CD4-positive, alpha-beta T cell treated with Interleukin-4 for 4 hours (primary cell): ENCODE measurements around the gene CLEC3B.

ENCODE experiments used
- DNase-seq: peaks from one replicate; pipeline ENCODE4 v3.0.0-alpha.2; 2020

Gene CLEC3B

DNA sequence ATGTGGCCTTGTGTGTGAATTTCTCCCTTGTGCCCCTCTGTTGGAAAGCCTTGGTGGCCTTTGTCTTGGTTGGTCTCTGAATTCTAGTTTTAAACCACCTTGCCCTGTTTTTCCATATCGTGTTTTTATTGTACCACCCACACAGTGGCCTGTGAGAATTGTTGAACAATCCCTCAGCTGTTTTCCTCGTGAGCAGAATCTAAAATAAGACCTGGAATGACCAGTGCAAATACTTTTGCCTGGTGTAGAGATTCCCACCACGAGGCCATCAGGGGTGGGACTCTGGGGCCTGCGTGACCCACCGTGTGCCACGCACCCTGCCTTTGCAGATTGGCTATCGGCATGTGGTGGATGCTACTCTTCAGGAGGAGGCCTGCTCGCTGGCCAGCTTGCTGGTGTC is 19.0 kb upstream of the CLEC3B start:
- DNase-seq = no peak

GRCh38 chr3:45008117-45008516 is 18.0 kb upstream of the CLEC3B start:
- DNase-seq = no peak

- no peak for DNase-seq
Observed at GRCh38 chr3:45009868-45010267, 16.2 kb upstream of the CLEC3B start.

DNA sequence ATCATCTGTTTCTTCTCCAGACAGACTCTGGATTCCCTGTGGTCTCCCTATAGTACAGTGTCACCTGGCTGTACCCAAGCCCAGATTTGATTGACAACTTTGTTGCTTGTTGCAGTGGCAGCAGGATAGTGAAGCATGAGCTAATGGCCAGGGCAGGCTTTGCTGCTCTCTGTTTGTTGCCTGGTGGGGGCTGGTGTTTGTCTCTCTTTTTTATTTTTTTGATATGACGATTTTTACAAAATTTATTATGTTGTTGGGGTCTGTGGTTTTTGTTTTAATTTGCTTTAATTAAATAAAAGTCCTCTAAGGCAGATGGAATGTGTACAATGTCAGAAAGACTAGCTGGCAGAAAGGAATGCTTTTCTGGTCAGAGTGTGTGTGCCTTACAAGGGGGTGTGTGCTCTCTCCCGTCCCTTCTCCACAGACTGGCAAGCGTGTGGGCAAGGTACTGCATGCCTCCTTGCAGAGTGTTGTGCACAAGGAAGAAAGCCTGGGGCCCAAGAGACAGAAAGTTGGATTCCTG is 15.2 kb upstream of the CLEC3B start:
- no peak for DNase-seq

- DNase-seq = no peak
Observed at GRCh38 chr3:45011756-45012508, 14.2 kb upstream of the CLEC3B start.

DNA sequence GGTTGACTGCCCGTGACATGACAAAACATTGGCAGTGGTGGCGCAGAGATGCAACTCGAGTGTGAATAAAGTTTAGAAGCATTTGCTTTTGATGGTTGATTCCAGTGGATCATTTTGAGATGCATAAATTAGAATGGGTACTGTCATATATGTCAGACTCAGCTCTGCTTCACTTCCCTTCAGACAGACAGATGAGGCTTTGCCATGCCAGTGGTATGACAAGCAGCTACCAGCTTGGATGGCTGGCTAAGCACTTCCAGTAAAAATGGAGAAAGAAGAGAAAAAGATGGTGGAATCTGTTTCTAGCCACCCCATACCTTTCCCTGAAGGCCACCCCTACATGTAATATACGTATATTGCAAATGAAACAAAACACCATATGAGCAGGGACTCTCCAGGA is 13.5 kb upstream of the CLEC3B start:
- DNase-seq = no peak

- no peak for DNase-seq
Observed at GRCh38 chr3:45016916-45017315, 9.2 kb upstream of the CLEC3B start.

- no peak for DNase-seq
Observed at GRCh38 chr3:45017821-45018220, 8.3 kb upstream of the CLEC3B start.

- DNase-seq = no peak
Observed at GRCh38 chr3:45020534-45020933, 5.6 kb upstream of the CLEC3B start.

DNA sequence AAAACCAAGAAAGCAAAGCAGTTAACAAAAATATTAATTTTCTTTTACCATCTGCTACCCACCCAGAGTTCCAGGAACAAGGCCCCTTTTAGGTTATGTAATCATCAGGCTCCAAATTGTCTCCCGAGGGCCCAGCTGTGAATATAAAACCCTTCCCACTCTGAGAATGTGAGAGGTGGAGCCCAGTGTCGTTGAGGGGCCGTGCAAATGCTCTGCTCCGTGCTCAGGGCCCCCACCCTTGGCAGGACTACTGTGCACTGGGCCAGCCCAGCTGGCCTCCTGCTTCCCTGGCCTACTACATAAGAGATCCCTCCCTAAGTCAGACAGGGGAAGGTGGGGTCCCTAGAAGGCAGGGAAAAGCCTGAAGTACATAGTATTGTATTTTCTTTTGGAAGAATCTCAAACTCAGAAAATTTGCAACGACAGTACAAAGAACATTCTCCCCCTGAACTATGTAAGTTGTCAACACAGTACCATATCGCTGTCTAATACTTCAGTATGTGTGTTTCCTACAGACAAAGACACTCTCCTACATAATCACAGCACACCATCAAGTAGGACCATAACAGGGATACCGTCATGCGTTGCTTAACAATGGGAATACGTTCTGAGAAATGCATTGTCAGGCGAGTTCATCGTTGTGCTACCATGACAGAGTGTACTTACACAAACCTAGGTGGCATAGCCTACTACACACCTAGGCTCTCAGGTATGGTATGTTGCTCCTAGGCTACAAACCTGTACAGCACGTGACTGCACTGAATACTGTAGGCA is 4.4 kb upstream of the CLEC3B start:
- DNase-seq = no peak

DNA sequence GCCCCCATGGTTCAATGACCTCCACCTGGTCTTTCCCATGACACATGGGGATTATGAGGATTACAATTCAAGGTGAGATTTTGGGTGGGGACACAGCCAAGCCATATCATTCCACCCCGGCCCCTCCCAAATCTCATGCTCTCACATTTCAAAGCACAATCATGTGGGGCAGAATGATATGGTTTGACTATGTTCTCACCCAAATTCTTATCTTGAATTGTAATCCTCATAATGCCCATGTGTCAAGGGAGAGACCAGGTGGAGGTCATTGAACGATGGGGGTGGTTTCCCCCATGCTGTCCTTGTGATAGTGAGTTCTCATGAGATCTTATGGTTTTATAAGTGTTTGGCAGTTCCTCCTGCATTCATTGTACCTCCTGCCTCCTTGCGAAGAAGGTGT is 2.4 kb upstream of the CLEC3B start:
- no peak for DNase-seq

GRCh38 chr3:45024542-45025255 is 1.4 kb upstream of the CLEC3B start:
- no peak for DNase-seq

DNA sequence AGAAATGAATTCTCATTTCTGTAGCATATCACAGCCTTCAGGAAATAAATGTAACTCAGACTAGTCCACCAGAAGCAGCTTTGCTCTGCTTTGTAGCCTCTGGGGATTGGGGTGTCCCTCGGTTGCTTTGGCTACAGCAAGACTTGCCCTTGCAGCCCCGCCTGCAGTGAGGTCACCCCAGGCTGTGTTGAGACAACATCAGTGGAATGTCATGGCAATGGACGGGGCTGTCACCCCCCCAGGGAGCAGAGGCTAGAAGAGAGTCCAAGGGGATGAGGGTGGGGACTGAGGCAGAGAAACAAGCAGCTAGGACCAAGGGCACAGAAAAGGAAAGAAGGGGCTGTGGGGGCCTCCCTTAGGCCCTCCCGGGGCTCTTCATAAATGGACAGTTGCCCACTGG is 854 bp downstream of the CLEC3B start:
- no peak for DNase-seq

GRCh38 chr3:45027441-45027840 is 1.3 kb downstream of the CLEC3B start:
- no peak for DNase-seq

DNA sequence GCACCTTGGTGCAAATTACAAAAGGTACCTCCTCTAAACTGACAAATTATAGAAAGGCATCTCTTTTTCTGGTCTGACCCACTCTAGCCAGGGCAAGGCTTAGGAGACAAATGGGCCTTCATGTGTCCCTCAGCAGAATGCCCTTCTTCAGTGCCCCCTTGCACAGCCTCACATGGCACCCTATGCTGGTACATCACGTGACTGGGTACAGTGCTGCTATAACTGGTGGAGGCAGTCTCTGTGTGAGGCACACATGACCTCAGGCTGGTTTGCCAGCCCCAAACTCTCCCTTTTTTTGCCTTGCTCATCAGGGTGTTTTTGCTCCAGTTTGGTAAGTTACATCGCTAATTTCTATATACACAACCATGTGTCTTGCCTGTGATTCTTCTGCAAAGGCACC is 3.1 kb downstream of the CLEC3B start:
- no peak for DNase-seq

DNA sequence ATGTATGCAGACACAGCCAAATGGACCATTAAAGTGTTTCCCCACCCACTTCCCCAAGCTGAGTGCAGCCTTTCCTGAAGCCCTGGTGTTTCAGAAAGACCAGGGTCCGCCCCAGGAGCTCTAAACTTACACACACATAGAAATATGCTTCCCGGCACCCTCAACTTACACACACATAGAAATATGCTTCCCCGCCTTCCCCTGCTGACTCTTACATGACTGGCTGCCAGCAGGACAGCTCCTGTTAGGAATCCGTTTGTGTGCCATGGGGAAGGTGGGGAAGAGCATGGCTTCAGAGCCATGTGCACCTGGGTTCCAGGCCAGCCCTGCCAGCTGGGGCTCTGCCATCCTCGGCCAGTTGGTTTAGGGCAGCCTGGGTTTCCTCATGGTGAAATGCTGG is 3.6 kb downstream of the CLEC3B start:
- no peak for DNase-seq

- DNase-seq = no peak
Observed at GRCh38 chr3:45031531-45031930, 5.4 kb downstream of the CLEC3B start.

DNA sequence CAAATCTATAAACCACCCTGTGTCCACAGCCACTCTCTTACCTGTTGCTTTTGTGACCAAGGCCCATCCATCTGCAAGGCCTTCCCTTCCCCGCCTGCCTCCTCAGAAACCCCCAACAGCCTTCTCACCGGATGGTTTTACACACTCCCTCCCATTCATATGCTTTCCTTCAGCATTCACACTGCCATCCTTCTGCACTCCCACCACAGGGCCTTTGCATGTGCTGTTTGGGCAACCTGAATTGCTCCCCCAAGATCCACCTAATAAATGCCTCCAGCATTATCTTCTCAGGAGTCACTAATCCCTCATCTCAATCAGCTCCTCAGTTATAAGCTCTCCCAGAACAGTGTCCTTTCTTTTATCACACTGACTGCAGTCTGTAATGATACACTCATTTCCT is 6.0 kb downstream of the CLEC3B start:
- DNase-seq = no peak

DNA sequence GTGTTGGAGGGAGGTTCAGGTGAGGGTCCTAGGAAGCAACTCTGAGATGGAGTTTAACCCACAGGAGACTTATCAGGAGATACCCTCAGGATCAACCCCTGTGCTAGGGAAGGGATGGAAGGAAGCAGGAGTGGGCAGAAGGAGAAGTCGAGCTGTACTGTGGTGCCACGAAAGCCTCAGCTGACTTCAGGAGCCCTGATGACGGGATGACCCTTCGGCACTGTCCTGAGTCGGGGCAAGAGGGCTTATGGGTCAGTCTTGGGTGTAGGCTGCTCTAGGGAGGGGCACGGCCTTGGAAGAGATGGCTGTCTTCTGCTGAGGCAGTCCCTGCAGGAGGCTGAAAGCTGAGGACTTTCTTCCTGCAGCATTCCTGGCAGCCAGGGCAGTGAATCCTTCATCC is 7.7 kb downstream of the CLEC3B start:
- no peak for DNase-seq

GRCh38 chr3:45034612-45035252 is 8.6 kb downstream of the CLEC3B start:
- peak; percentile 15 for DNase-seq

- no peak for DNase-seq
Observed at GRCh38 chr3:45035441-45036301, 9.6 kb downstream of the CLEC3B start.
